Activated CD4-positive, alpha-beta T cell treated with anti-CD3 and anti-CD28 coated beads, Interleukin-2, amount 10 ng/mL, durations not matched to agents 7 days and 5 days (primary cell): ENCODE results near the gene CERCAM. TPM values are rescaled to one million over a fixed set of nuclear protein-coding genes. Genes with fewer than 3 reads are reported as not detected.
"Not testable (repeated sequence)": the region's sequence is repeated elsewhere in the genome, so short reads cannot be mapped to it uniquely, and the experiment has no call there.

Experiments used
- CTCF ChIA-PET: fragments of 350-600 bp; sonication (Branson Sonifier 250); formaldehyde crosslinking; loops from one replicate; lab custom pipeline; 2021; ENCODE audit warnings: antibody characterized with exemption; lab: Charles Lee
- POLR2A ChIA-PET: fragments of 350-600 bp; sonication (Branson Sonifier 250); formaldehyde crosslinking; loops from one replicate; lab custom pipeline; 2021; ENCODE audit warnings: antibody characterized with exemption; lab: Charles Lee
- DNase-seq: peaks from one replicate; pipeline ENCODE4 v3.0.0-alpha.2; 2020
- H3K27ac Mint-ChIP-seq: one replicate; pipeline ENCODE4 v1.8.0; 2021; ENCODE audit warnings: mild to moderate bottlenecking, moderate library complexity, mixed read lengths
- H3K27me3 Mint-ChIP-seq: one replicate; pipeline ENCODE4 v1.8.0; 2021; ENCODE audit warnings: mixed read lengths
- H3K36me3 Mint-ChIP-seq: one replicate; pipeline ENCODE4 v1.8.0; 2021; ENCODE audit warnings: low read depth, mixed read lengths
- H3K4me1 Mint-ChIP-seq: one replicate; pipeline ENCODE4 v1.8.0; 2021; ENCODE audit warnings: mixed read lengths
- H3K4me3 Mint-ChIP-seq: one replicate; pipeline ENCODE4 v1.8.0; 2021; ENCODE audit warnings: mild to moderate bottlenecking, moderate library complexity, mixed read lengths
- H3K9me3 Mint-ChIP-seq: one replicate; pipeline ENCODE4 v1.8.0; 2021; ENCODE audit warnings: mixed read lengths
- total RNA-seq, 2 experiments: library from RNA; stranded (reverse); gene quantifications; one replicate each; pipeline ENCODE4 v1.2.3, GENCODE V29; 2021

Gene CERCAM
- total RNA-seq, 2 experiments from 2014 or later: 0.17 to 0.37 TPM

DNA sequence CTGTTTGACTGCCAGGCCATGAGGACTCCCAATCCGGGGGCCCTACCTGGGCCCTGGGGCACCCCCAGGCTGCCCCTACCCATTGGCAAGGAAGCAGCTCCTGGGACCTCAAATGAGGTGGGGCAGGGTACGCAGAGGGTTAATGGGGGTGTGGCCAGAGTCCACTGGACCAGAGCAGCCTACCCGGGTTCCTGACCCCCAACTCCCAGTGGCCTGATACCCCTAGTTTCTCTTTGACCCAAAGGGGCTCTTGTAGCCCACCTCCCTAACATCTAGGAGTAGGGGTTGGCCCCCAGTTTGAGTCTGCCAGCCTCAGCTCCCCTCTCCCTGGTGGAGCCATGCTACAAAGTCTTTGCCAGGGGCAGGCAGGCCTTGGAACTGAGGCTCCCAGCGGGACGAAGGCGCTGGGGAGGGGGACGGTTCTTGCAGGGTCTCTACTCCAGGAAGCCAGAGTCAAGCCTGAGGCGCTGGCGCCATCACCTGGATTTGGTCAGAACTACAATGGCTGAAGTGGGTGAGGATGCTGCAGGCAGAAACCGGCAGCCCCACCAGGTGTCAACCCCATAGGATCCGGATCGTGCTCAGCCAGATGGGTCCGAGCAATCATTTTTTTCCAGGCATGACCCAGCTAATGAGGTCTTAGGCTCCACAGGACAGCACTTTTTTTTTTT, 8.4 kb upstream of the CERCAM start:
- H3K27me3 Mint-ChIP-seq: peaks cover 50% of the 10 kb centered on the region
- no peaks in the 10 kb centered on the region for H3K9me3 Mint-ChIP-seq
- peak; percentile 55 for DNase-seq
- no peak overlapping the region for H3K4me3 Mint-ChIP-seq
- H3K4me1 Mint-ChIP-seq: no peaks in the 10 kb centered on the region
- CTCF ChIA-PET: interaction anchor here (0.6 to 2.5 kb wide), 10 partner anchors 8 to 489 kb away, joined by 3 to 12 read pairs (median 3); no protein-coding TSS in a partner anchor
- no peaks in the 10 kb centered on the region for H3K36me3 Mint-ChIP-seq
- H3K27ac Mint-ChIP-seq: no peak overlapping the region
- POLR2A ChIA-PET: interaction anchor here (1.0 kb wide), 1 partner anchor 71 kb away, joined by 3 read pairs; no protein-coding TSS in a partner anchor

DNA sequence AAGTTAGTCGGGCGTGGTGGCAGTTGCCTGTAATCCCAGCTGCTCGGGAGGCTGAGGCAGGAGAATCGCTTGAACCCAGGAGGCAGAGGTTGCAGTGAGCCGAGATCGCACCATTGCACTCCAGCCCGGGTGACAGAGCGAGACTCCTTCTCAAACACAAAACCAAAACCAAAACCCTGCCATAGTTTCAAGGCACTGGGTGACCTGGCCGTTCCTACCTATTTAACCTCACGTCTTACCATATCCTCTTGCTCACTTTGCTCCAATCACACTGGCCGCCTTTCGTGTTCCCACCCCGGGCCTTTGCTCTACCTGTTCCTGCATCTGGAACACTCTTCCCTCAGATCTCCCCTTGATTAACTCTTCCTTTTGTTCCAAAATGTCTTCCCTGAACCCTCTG, 6.9 kb upstream of the CERCAM start:
- H3K9me3 Mint-ChIP-seq, H3K4me3 Mint-ChIP-seq, H3K27ac Mint-ChIP-seq, POLR2A ChIA-PET, H3K4me1 Mint-ChIP-seq, H3K36me3 Mint-ChIP-seq, DNase-seq: not testable (repeated sequence)
- peaks cover 52% of the 10 kb centered on the region for H3K27me3 Mint-ChIP-seq
- CTCF ChIA-PET: interaction anchor here (1.2 to 2.5 kb wide), 2 partner anchors 52 to 118 kb away, joined by 3 to 12 read pairs; no protein-coding TSS in a partner anchor

DNA sequence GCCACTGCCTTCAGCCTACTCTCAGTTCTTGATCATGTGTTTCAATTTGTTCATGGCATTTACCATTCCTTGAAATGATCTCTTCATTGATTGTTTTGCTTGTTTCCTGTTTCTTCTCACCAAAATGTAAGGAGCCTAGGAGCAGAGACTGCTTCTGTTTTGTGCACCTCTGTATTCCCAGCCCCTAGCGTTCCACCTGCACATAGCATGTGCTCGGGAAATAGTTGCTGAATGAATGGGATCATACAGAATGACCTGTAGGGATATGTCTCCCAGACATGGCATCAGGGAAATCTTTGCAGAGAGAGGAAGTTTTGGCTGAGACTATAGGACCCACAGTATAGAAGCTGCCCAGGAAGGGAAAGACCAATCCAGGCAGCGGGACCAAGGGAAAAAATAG, 6.2 kb upstream of the CERCAM start:
- Mint-ChIP-seq H3K4me1 (peaks cover under 1% of the 10 kb centered on the region), H3K4me3 (no peak overlapping the region), H3K36me3 (no peaks in the 10 kb centered on the region), H3K27me3 (peaks cover 54% of the 10 kb centered on the region), H3K9me3 (no peaks in the 10 kb centered on the region), H3K27ac (no peak overlapping the region)
- ChIA-PET CTCF (interaction anchor here (1.2 kb wide), 1 partner anchor 119 kb away, joined by 3 read pairs; no protein-coding TSS in a partner anchor), POLR2A (no interaction called here)
- no peak for DNase-seq

DNA sequence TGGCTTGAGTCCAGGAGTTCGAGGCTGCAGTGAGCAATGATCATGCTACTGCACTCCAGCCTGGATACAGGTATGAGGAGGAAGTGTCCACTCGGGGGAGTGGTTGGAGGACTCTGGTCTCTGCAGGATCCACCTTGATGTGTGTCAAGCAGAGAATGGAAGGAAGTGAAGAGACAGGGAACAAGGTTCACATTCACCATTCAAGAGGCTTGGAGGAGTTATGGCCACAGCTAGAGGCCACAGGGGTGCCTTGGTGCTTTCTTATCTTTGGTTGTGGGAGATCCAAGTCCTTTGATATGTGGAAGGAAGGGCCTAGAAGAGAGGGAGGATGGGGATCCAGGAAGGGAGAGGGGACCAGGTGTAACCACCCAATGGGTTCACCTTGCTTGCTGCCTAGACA, 5.4 kb upstream of the CERCAM start:
- no peak for DNase-seq
- H3K9me3 Mint-ChIP-seq: no peaks in the 10 kb centered on the region
- H3K27ac Mint-ChIP-seq: no peak overlapping the region
- ChIA-PET CTCF (no interaction called here), POLR2A (no interaction called here)
- peaks cover 6% of the 10 kb centered on the region for H3K4me1 Mint-ChIP-seq
- H3K36me3 Mint-ChIP-seq: no peaks in the 10 kb centered on the region
- H3K4me3 Mint-ChIP-seq: no peak overlapping the region
- peaks cover 52% of the 10 kb centered on the region for H3K27me3 Mint-ChIP-seq

DNA sequence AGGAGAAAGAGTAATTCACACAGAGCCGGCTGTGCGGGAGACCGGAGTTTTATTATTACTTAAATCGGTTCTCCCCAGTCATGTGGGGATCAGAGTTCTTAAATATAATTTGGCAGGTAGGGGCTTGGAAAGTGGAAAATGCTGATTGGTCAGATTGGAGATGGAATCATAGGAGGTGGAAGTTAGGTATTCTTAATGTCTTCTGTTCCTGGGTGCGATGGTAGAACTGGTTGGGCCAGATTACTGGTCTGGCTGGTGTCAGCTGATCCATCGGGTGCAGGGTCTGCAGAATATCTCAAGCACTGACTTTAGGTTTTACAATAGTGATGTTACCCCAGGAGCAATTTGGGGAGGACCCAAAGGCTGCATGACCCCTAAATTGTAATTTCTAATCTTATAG, 4.6 kb upstream of the CERCAM start:
- H3K36me3 Mint-ChIP-seq: no peaks in the 10 kb centered on the region
- peaks cover 51% of the 10 kb centered on the region for H3K27me3 Mint-ChIP-seq
- DNase-seq: no peak
- no peaks in the 10 kb centered on the region for H3K9me3 Mint-ChIP-seq
- no peak overlapping the region for H3K4me3 Mint-ChIP-seq
- H3K27ac Mint-ChIP-seq: no peak overlapping the region
- ChIA-PET CTCF (interaction anchor here (0.6 to 0.8 kb wide), 3 partner anchors 121 to 398 kb away, joined by 3 to 4 read pairs (median 3); no protein-coding TSS in a partner anchor), POLR2A (no interaction called here)
- H3K4me1 Mint-ChIP-seq: peaks cover 6% of the 10 kb centered on the region

DNA sequence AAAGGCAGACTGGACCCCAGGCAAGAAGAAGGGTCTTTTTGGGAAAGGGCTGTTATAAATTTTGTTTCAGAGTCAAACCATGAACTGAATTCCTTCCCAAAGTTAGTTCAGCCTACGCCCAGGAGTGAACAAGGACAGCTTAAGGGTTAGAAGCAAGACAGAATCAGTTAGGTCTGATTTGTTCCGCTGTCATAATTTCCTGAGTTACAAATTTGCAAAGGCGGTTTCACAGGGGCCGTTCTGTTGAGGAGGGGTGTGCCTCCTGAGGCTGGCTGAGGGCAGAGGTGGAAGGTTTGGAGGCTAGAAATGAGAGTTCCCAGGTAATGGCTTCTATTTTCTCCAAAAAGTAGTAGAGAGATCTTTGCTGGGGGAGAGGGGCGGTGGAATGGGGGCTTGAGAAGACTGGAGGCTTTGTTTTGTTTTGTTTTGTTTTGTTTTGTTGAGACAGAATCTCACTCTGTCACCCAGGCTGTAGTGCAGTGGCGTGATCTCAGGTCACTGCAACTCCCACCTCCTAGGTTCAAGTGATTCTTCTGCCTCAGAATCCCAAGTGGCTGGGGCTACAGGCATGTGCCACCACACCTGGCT, 4.1 kb upstream of the CERCAM start:
- ChIA-PET POLR2A (no interaction called here), CTCF (interaction anchor here (0.6 to 0.8 kb wide), 3 partner anchors 122 to 397 kb away, joined by 3 to 4 read pairs (median 3); no protein-coding TSS in a partner anchor)
- peaks cover 47% of the 10 kb centered on the region for H3K27me3 Mint-ChIP-seq

DNA sequence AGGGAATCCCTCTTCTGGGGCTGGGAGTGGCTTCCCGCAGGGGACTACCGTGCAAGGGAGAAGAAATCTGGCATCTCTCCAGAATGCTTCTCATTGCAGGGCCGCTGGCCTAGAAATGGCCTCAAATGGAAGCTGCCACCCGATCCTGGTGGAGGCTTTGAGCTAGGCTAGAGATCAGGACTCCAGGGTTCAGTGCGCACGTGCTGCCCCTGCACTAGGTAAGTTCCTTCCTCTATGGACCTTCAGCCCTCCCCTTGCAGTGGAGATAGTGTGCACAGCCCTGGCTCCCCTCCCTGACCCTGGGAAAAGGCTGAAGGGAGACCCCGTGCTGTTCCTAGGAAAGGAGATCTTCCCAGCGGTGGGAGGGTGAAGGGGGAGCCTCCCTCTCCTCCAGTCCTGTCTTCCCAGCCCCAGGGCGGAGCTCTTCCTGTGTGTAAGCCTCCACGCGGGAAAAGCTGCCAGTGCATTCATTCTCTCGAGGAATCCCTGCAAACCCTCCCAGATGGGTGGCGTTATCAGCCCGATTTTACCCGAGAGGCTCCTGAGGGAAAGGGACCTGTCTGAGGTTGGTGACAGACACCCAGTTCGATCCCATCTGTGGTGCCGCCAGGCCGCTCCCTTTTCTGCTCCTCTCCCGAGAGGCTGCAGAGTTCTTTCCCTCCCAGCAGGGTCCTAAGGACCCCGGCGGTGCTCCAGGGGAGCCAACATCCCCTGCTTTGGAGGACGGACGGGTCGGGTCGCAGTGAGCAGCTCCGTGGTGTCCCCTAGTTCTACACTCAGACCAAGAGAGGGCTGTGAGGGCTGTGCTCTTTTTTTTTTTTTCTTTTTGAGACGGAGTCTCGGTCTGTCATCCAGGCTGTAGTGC, 1.4 kb upstream of the CERCAM start:
- ChIA-PET CTCF (interaction anchor here (0.6 to 2.0 kb wide), 21 partner anchors 7 to 269 kb away, joined by 3 to 7 read pairs (median 3); partner anchors contain the start of gene URM1), POLR2A (interaction anchor here (0.6 to 0.9 kb wide), 2 partner anchors 10 to 57 kb away, joined by 4 to 6 read pairs; no protein-coding TSS in a partner anchor)

More for the DNA sequence above, 4.1 kb upstream of the CERCAM start:
- Mint-ChIP-seq H3K4me3 (no peak overlapping the region), H3K36me3 (no peaks in the 10 kb centered on the region), H3K4me1 (peaks cover 6% of the 10 kb centered on the region), H3K9me3 (no peaks in the 10 kb centered on the region), H3K27ac (no peak overlapping the region)
- no peak for DNase-seq

DNA sequence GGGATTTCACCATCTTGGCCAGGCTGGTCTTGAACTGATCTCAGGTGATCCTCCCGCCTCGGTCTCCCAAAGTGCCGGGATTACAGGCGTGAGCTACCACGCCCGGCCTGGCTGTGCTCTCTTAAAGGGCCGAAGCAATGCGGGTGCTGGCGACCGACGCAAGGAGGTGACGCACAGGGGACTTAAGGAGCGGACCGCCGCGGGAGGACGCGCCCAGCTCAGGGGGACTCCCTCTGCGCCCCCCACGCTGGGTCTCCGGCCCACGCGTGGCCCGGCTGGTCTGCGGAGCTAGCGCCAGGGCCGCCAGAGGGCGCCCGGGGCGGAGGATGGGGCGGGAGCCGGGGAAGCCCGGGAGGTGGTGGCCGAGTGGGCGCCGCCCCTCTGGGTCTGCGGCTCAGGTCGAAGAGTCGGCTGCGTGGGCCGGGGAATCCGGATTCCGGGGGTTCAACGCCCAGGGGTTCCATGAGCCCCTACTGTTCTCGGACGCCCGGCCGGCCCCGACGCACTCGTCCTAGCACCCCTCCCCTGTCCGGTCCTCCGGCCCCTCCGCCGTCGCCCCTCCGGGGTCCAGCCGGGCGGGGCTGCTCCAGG, 502 bp upstream of the CERCAM start:
- H3K4me3 Mint-ChIP-seq: peak overlapping the region; percentile 65
- ChIA-PET POLR2A (no interaction called here), CTCF (interaction anchor here (0.6 to 2.0 kb wide), 22 partner anchors 8 to 270 kb away, joined by 3 to 7 read pairs (median 3); partner anchors contain the start of gene URM1)
- H3K27me3 Mint-ChIP-seq: peaks cover 43% of the 10 kb centered on the region
- H3K4me1 Mint-ChIP-seq: peaks cover 6% of the 10 kb centered on the region
- peak; percentile 51 for DNase-seq
- no peak overlapping the region for H3K27ac Mint-ChIP-seq
- H3K9me3 Mint-ChIP-seq: no peaks in the 10 kb centered on the region
- no peaks in the 10 kb centered on the region for H3K36me3 Mint-ChIP-seq

More for the DNA sequence above, 1.4 kb upstream of the CERCAM start:
- no peak overlapping the region for H3K27ac Mint-ChIP-seq
- no peak for DNase-seq
- peaks cover 6% of the 10 kb centered on the region for H3K4me1 Mint-ChIP-seq
- peak overlapping the region; percentile 65 for H3K4me3 Mint-ChIP-seq
- no peaks in the 10 kb centered on the region for H3K36me3 Mint-ChIP-seq
- H3K9me3 Mint-ChIP-seq: no peaks in the 10 kb centered on the region
- peaks cover 49% of the 10 kb centered on the region for H3K27me3 Mint-ChIP-seq

DNA sequence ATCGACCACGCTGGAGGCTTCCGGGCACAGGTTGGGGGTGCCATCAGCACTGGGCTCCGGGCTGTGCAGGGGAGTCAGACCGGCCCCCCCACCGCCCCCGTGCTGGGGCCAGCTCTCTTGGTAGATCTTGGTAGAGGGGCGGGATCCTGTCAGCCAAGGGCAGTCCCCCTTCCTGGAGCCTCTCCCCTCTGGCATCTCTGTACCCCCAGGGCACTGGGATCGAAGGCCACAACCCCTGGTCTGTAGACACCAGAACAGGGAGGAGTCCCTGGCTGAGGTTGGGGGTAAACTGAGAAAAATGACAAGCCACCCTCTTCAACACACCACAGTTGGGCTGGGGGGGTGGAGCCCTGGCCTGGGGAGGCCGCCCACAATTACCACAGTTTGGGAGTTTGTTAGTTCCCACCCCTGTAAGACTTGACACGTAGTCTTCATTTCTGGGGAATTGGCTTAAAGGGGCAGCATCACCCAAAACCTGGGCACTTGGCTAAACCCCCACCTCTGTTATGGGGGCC, 882 bp downstream of the CERCAM start:
- no peak overlapping the region for H3K4me3 Mint-ChIP-seq
- no peaks in the 10 kb centered on the region for H3K36me3 Mint-ChIP-seq
- no peak for DNase-seq
- no peaks in the 10 kb centered on the region for H3K9me3 Mint-ChIP-seq
- H3K27me3 Mint-ChIP-seq: peaks cover 34% of the 10 kb centered on the region
- ChIA-PET CTCF (interaction anchor here (0.7 kb wide), 1 partner anchor 10 kb away, joined by 3 read pairs; no protein-coding TSS in a partner anchor), POLR2A (no interaction called here)
- H3K27ac Mint-ChIP-seq: no peak overlapping the region
- peaks cover 6% of the 10 kb centered on the region for H3K4me1 Mint-ChIP-seq

DNA sequence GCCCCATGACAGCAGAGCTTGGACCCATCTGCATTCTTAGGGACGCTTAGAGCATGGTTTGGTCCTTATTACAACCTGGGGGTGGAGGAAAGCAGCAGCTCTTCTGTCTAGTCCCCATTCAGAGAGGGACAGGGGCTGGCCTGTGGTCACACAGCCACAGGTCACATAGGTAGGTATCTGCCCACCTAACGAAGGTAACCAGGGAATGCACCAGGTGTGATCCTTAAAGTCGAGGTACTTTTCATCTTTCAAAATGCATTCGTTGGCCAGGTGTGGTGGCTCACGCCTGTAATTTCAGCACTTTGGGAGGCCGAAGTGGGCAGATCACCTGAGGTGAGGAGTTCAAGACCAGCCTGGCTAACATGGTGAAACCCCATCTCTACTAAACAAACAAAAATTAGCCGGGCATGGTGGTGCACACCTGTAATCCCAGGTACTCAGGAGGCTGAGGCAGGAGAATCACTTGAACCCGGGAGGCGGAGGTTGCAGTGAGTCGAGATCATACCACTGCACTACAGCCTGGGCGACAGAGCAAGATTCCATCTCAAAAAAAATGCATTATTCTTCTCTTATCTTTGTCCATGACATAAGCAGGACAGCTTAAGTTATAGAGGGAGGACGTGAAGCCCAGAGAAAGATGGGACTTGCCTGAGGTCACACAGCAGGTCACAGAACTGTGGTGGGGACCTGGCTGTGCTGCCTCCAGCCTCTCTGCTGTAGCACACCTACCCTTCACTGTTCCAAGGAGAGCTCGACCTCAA, 1.5 kb downstream of the CERCAM start:
- CTCF ChIA-PET: interaction anchor here (0.6 kb wide), 2 partner anchors 294 to 515 kb away, joined by 3 read pairs; no protein-coding TSS in a partner anchor
- H3K27ac Mint-ChIP-seq, H3K36me3 Mint-ChIP-seq, POLR2A ChIA-PET, H3K9me3 Mint-ChIP-seq, DNase-seq, H3K4me1 Mint-ChIP-seq, H3K4me3 Mint-ChIP-seq: not testable (repeated sequence)
- peaks cover 32% of the 10 kb centered on the region for H3K27me3 Mint-ChIP-seq

DNA sequence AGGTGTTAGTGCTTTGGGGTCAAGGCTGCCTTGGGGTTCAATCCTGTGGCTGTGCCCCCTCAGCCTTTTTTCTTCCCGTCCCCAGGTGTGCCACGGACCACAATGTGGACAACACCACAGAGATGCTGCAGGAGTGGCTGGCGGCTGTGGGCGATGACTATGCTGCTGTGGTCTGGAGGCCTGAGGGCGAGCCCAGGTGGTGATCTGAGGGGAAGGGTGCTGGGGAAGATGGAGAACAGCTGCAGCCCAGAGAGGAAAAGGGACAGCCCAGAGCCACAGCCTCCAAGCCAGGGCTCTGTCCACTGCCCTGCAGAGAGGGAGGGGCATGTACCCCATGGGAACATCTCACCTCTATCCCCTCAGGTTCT, 2.1 kb downstream of the CERCAM start:
- Mint-ChIP-seq H3K36me3 (no peaks in the 10 kb centered on the region), H3K27ac (no peak overlapping the region), H3K9me3 (no peaks in the 10 kb centered on the region), H3K4me1 (peaks cover 6% of the 10 kb centered on the region), H3K4me3 (no peak overlapping the region), H3K27me3 (peaks cover 27% of the 10 kb centered on the region)
- DNase-seq: no peak
- ChIA-PET CTCF (interaction anchor here (0.6 to 2.4 kb wide), 5 partner anchors 12 to 515 kb away, joined by 3 to 7 read pairs (median 3); no protein-coding TSS in a partner anchor), POLR2A (no interaction called here)
